Neuronal stem cell (in vitro differentiated cells): Measurements from ENCODE around the gene GPR162.

Source experiments
- DNase-seq: peaks from one replicate; pipeline ENCODE4 v3.0.0-alpha.2; 2013; ENCODE audit warnings: low spot score
- H2AFZ ChIP-seq: one replicate; pipeline ENCODE4 v1.6.1; 2013; ENCODE audit warnings: mild to moderate bottlenecking, low read length, inconsistent platforms
- H2AK5ac ChIP-seq: 2 replicates; pipeline ENCODE4 v1.6.1; 2013; ENCODE audit warnings: low read depth, mild to moderate bottlenecking, inconsistent platforms, low read length, moderate library complexity, mixed read lengths
- H2BK120ac ChIP-seq: 2 replicates; pipeline ENCODE4 v1.6.1; 2013; ENCODE audit warnings: low read depth, mild to moderate bottlenecking, inconsistent platforms, low read length, moderate library complexity, mixed read lengths
- H2BK12ac ChIP-seq: one replicate; pipeline ENCODE4 v1.6.1; 2013; ENCODE audit warnings: low read length, inconsistent platforms
- H2BK15ac ChIP-seq: 2 replicates; pipeline ENCODE4 v1.6.1; 2013; ENCODE audit warnings: mild to moderate bottlenecking, low read length, inconsistent platforms, mixed read lengths
- H2BK5ac ChIP-seq: one replicate; pipeline ENCODE4 v1.6.1; 2013; ENCODE audit warnings: inconsistent platforms, mild to moderate bottlenecking, low read length, moderate library complexity
- H3K14ac ChIP-seq: one replicate; pipeline ENCODE4 v1.6.1; 2013; ENCODE audit warnings: low read length, inconsistent platforms
- H3K18ac ChIP-seq: 2 replicates; pipeline ENCODE4 v1.6.1; 2013; ENCODE audit warnings: low read length, inconsistent platforms
- H3K23ac ChIP-seq: 2 replicates; pipeline ENCODE4 v1.6.1; 2013; ENCODE audit warnings: low read depth, mild to moderate bottlenecking, mixed read lengths, low read length, inconsistent platforms; ENCODE audit not compliant: poor library complexity
- H3K27ac ChIP-seq: replicated peaks from 3 replicates; pipeline ENCODE4 v1.5.1; 2013; ENCODE audit warnings: low read length, inconsistent platforms
- H3K27me3 ChIP-seq, 3 experiments: 2 replicates each; pipeline ENCODE4 v1.6.1; 2013; ENCODE audit warnings: low read length in 3 of 3, mild to moderate bottlenecking in 2 of 3, inconsistent platforms in 1 of 3, low read depth in 1 of 3, mixed read lengths in 1 of 3, moderate library complexity in 1 of 3; ENCODE audit not compliant: control insufficient read depth in 3 of 3, insufficient read depth in 3 of 3
- H3K36me3 ChIP-seq, 2 donors: replicated peaks in 1 of 2; 2 replicates each; pipeline ENCODE4 v1.6.1; 2013; ENCODE audit warnings: low read length in 2 of 2; ENCODE audit not compliant: control insufficient read depth in 2 of 2, insufficient read depth in 2 of 2
- H3K4ac ChIP-seq: 2 replicates; pipeline ENCODE4 v1.6.1; 2013; ENCODE audit warnings: inconsistent platforms, mild to moderate bottlenecking, low read length, moderate library complexity
- H3K4me1 ChIP-seq, 2 donors: 1 replicate in 1 of 2; 2 replicates in 1 of 2; pipeline ENCODE4 v1.6.1; 2013; ENCODE audit warnings: low read length in 2 of 2, low read depth in 1 of 2; ENCODE audit not compliant: control insufficient read depth in 2 of 2, insufficient read depth in 1 of 2
- H3K4me2 ChIP-seq: one replicate; pipeline ENCODE4 v1.6.1; 2013; ENCODE audit warnings: mild to moderate bottlenecking, low read length, inconsistent platforms; ENCODE audit not compliant: insufficient read depth, poor library complexity, severe bottlenecking
- H3K4me3 ChIP-seq, 2 donors: 2 replicates each; pipeline ENCODE4 v1.5.1; 2013; ENCODE audit warnings: low read length in 2 of 2, mild to moderate bottlenecking in 2 of 2, inconsistent platforms in 1 of 2, moderate library complexity in 1 of 2
- H3K79me1 ChIP-seq: one replicate; pipeline ENCODE4 v1.6.1; 2013; ENCODE audit warnings: low read depth, mild to moderate bottlenecking, inconsistent platforms, low read length, moderate library complexity
- H3K9ac ChIP-seq: one replicate; pipeline ENCODE4 v1.6.1; 2013; ENCODE audit warnings: mild to moderate bottlenecking, low read depth, low read length, inconsistent platforms; ENCODE audit not compliant: poor library complexity
- H3K9me3 ChIP-seq, 2 donors: replicated peaks in 1 of 2; 2 replicates each; pipeline versions ENCODE3 to v1.6.1; 2013; ENCODE audit warnings: low read length in 2 of 2, mild to moderate bottlenecking in 2 of 2, inconsistent platforms in 1 of 2, low read depth in 1 of 2, mixed read lengths in 1 of 2, moderate library complexity in 1 of 2; ENCODE audit not compliant: control insufficient read depth in 2 of 2, insufficient read depth in 1 of 2
- H4K8ac ChIP-seq: one replicate; pipeline ENCODE4 v1.6.1; 2013; ENCODE audit warnings: low read depth, mild to moderate bottlenecking, inconsistent platforms, low read length, moderate library complexity
- H4K91ac ChIP-seq: one replicate; pipeline ENCODE4 v1.6.1; 2013; ENCODE audit warnings: low read length, low read depth, mild to moderate bottlenecking, inconsistent platforms; ENCODE audit not compliant: poor library complexity
- WGBS, 2 donors: extraction: QIAGEN DNeasy Blood & Tissue Kit; methylation state at CpG; one replicate each; pipeline ENCODE4 v1.1.7; 2013; ENCODE audit warnings: missing lambda C conversion rate in 2 of 2, mixed read lengths in 1 of 2; ENCODE audit not compliant: insufficient read length in 2 of 2, insufficient replicate concordance in 1 of 2; ENCODE audit errors: extremely low coverage in 2 of 2; 5-methylcytosine and 5-hydroxymethylcytosine counted together

Gene GPR162

GRCh38 chr12:6784296-6784695 lies 37.3 kb upstream of the GPR162 start:
- Histone ChIP-seq H2BK5ac (no peak overlapping the region), H3K9ac (no peak overlapping the region), H2BK15ac (no peak overlapping the region), H2AFZ (no peak overlapping the region), H4K91ac (no peak overlapping the region), H3K4me3 (no peak overlapping the region), H3K9me3 (no peaks in the 10 kb centered on the region), H3K23ac (no peak overlapping the region), H2BK12ac (no peak overlapping the region), H4K8ac (no peak overlapping the region), H3K27me3 (no peaks in the 10 kb centered on the region), H3K36me3 (no peaks in the 10 kb centered on the region), H2BK120ac (no peak overlapping the region), H3K4me1 (peaks cover 9 to 30% of the 10 kb centered on the region in 2 donors), H3K27ac (no peak overlapping the region), H3K14ac (no peak overlapping the region), H3K4ac (no peak overlapping the region), H3K18ac (no peak overlapping the region), H3K4me2 (no peak overlapping the region), H2AK5ac (no peak overlapping the region), H3K79me1 (no peaks in the 10 kb centered on the region)
- DNase-seq, result no peak
- no CpG with 5 or more reads among the region's 5 CpGs for WGBS, 2 donors

GRCh38 chr12:6784761-6785160 lies 36.9 kb upstream of the GPR162 start:
- no peak for DNase-seq
- H3K18ac ChIP-seq, result no peak overlapping the region
- no peak overlapping the region for H4K91ac ChIP-seq
- no peak overlapping the region for H3K4ac ChIP-seq
- H2AFZ ChIP-seq, result no peak overlapping the region
- H2BK120ac ChIP-seq, result no peak overlapping the region
- H3K4me1 ChIP-seq, result peaks cover 10 to 28% of the 10 kb centered on the region in 2 donors
- H3K4me2 ChIP-seq, result no peak overlapping the region
- H3K27ac ChIP-seq, result no peak overlapping the region
- no peaks in the 10 kb centered on the region for H3K27me3 ChIP-seq
- H2BK15ac ChIP-seq, result no peak overlapping the region
- WGBS, 2 donors, result no CpG with 5 or more reads among the region's 5 CpGs
- H3K23ac ChIP-seq, result no peak overlapping the region
- H3K9ac ChIP-seq, result no peak overlapping the region
- no peak overlapping the region for H4K8ac ChIP-seq
- H3K79me1 ChIP-seq, result no peaks in the 10 kb centered on the region
- no peak overlapping the region for H3K4me3 ChIP-seq
- H2AK5ac ChIP-seq, result no peak overlapping the region
- H2BK12ac ChIP-seq, result no peak overlapping the region
- no peaks in the 10 kb centered on the region for H3K9me3 ChIP-seq
- no peak overlapping the region for H2BK5ac ChIP-seq
- no peaks in the 10 kb centered on the region for H3K36me3 ChIP-seq
- H3K14ac ChIP-seq, result no peak overlapping the region

- Histone ChIP-seq H4K8ac (no peak overlapping the region), H3K14ac (no peak overlapping the region), H3K27me3 (no peaks in the 10 kb centered on the region), H3K4me1 (peaks cover 9 to 18% of the 10 kb centered on the region in 2 donors), H3K9me3 (no peaks in the 10 kb centered on the region), H3K36me3 (no peaks in the 10 kb centered on the region), H3K9ac (no peak overlapping the region), H2AK5ac (no peak overlapping the region), H3K23ac (no peak overlapping the region), H3K79me1 (no peaks in the 10 kb centered on the region), H2BK15ac (no peak overlapping the region), H3K4ac (no peak overlapping the region), H3K4me2 (peak overlapping the region; percentile 19), H2AFZ (peak overlapping the region; percentile 55), H2BK12ac (no peak overlapping the region), H2BK5ac (no peak overlapping the region), H3K27ac (no peak overlapping the region), H2BK120ac (no peak overlapping the region), H4K91ac (no peak overlapping the region), H3K18ac (no peak overlapping the region), H3K4me3 (no peak overlapping the region)
- no peak for DNase-seq
- no CpG with 5 or more reads among the region's 9 CpGs for WGBS, 2 donors
These were observed 35.1 kb upstream of the GPR162 start for GRCh38 chr12:6786416-6787094.

GRCh38 chr12:6787309-6787708 lies 34.3 kb upstream of the GPR162 start:
- Histone ChIP-seq H2BK5ac (no peak overlapping the region), H3K18ac (no peak overlapping the region)

More at GRCh38 chr12:6787309-6787708, 34.3 kb upstream of the GPR162 start:
- Histone ChIP-seq H2BK12ac (no peak overlapping the region), H3K9ac (no peak overlapping the region), H3K36me3 (no peaks in the 10 kb centered on the region), H2BK15ac (no peak overlapping the region), H4K8ac (no peak overlapping the region), H3K4me2 (no peak overlapping the region), H3K4me3 (no peak overlapping the region), H3K4ac (no peak overlapping the region), H3K27me3 (no peaks in the 10 kb centered on the region), H2AFZ (peak overlapping the region; percentile 55), H3K27ac (no peak overlapping the region), H3K4me1 (peaks cover 14 to 21% of the 10 kb centered on the region in 2 donors), H3K23ac (no peak overlapping the region), H3K9me3 (no peaks in the 10 kb centered on the region), H4K91ac (no peak overlapping the region), H3K79me1 (no peaks in the 10 kb centered on the region), H2AK5ac (no peak overlapping the region), H2BK120ac (no peak overlapping the region), H3K14ac (no peak overlapping the region)
- no peak for DNase-seq
- WGBS, 2 donors, result no CpG with 5 or more reads among the region's 5 CpGs
